OCI-LY3 (cell line): ENCODE results near the gene PRKAR1B.

Experiments
- H2AFZ ChIP-seq: fragments of 200-600, 300-600 bp; shearing (Covaris generic); 2 replicates; pipeline ENCODE4 v1.6.0; 2014; ENCODE audit warnings: antibody characterized with exemption, low read depth, low read length
- H3K27ac ChIP-seq: fragments of 200-600, 300-600 bp; sonication (generic); 2 replicates; pipeline ENCODE4 v1.5.1; 2014; ENCODE audit warnings: mild to moderate bottlenecking, low read length, moderate library complexity, mixed read lengths
- H3K27me3 ChIP-seq: fragments of 200-600, 300-600 bp; sonication (generic); 2 replicates; pipeline ENCODE4 v1.6.1; 2014; ENCODE audit warnings: low read depth, low read length, mixed read lengths
- H3K36me3 ChIP-seq: fragments of 200-600, 300-600 bp; sonication (generic); replicated peaks from 2 replicates; pipeline ENCODE3; 2014; ENCODE audit warnings: low read depth, low read length, mixed read lengths
- H3K4me1 ChIP-seq: fragments of 300-600, 200-600 bp; sonication (generic); 2 replicates; pipeline ENCODE4 v1.6.1; 2014; ENCODE audit warnings: low read length, mixed read lengths
- H3K4me2 ChIP-seq: fragments of 200-600, 300-600 bp; sonication (generic); 2 replicates; pipeline ENCODE4 v1.6.1; 2014; ENCODE audit warnings: low read length, mixed read lengths
- H3K4me3 ChIP-seq: fragments of 300-600, 200-600 bp; sonication (generic); 2 replicates; pipeline ENCODE4 v1.5.1; 2014; ENCODE audit warnings: antibody characterized with exemption, mild to moderate bottlenecking, low read length, moderate library complexity
- H3K79me2 ChIP-seq: fragments of 300-600, 200-600 bp; shearing (Covaris generic); 2 replicates; pipeline ENCODE4 v1.6.1; 2014; ENCODE audit warnings: mild to moderate bottlenecking, low read length, mixed read lengths
- H3K9ac ChIP-seq: fragments of 300-600, 200-600 bp; shearing (Covaris generic); 2 replicates; pipeline ENCODE4 v1.6.0; 2014; ENCODE audit warnings: mild to moderate bottlenecking, low read length, moderate library complexity
- H3K9me3 ChIP-seq: fragments of 200-600, 300-600 bp; shearing (Covaris generic); 2 replicates; pipeline ENCODE4 v1.6.1; 2014; ENCODE audit warnings: low read length, mixed read lengths; ENCODE audit not compliant: insufficient read depth
- H4K20me1 ChIP-seq: fragments of 200-600, 300-600 bp; sonication (generic); 2 replicates; pipeline ENCODE4 v1.6.1; 2016; ENCODE audit warnings: low read length, mixed read lengths; ENCODE audit not compliant: insufficient read depth
- EZH2phosphoT487 ChIP-seq: fragments of 200-600 bp; shearing (Covaris generic); IDR thresholded peaks from 2 replicates; pipeline ENCODE4 v1.6.1; 2018; ENCODE audit warnings: antibody characterized with exemption, mixed run types, low read depth
- TF ChIP-seq, protein P1 (sequence below): fragments of 200-600, 300-600 bp; sonication (generic); IDR thresholded peaks from 2 replicates; pipeline ENCODE4 v1.5.1; 2014; ENCODE audit warnings: antibody characterized with exemption, low read length, low read depth

PRKAR1B gene

DNA sequence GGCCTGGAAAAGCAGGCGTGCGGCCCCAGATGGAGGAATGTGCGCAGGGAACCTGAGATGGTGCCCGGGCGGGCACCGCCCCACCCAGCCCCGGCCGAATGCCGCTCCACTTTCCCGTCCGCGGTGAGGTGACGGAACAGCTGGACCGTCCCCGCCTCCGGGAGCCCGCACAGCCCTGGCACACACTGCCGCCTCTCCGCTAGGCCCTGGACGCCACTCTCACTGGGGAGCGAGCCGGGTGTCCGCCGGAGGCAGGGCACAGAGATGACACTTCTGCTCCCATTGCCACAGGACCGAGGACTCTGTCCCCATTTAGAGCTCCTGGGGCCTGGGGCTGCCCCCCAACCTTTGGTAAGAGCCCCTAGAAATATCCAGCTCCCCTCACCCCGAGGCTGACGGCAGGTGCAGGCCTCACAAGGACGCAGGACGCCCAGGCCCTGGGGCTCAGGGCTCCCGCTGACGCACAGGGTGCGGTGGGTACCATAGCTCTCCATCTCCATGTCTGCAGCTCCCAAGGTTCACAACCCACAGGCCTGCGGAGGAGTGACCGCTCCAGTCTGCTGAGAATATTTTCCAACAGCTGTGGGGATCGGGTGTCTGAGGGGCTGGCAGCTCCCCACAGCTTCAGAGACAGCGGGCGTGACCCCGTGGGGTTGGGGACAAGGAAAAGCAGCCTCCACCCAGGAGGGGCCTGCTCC, 155.2 kb downstream of the PRKAR1B start:
- Histone ChIP-seq H3K4me2 (no peak overlapping the region), H3K27ac (no peak overlapping the region), H2AFZ (no peak overlapping the region), H4K20me1 (no peaks in the 10 kb centered on the region), H3K9me3 (no peaks in the 10 kb centered on the region), H3K4me3 (no peak overlapping the region), H3K9ac (no peak overlapping the region), H3K4me1 (no peaks in the 10 kb centered on the region), H3K27me3 (no peaks in the 10 kb centered on the region), H3K79me2 (no peaks in the 10 kb centered on the region), H3K36me3 (no peaks in the 10 kb centered on the region)
- TF ChIP-seq, protein P1, sequence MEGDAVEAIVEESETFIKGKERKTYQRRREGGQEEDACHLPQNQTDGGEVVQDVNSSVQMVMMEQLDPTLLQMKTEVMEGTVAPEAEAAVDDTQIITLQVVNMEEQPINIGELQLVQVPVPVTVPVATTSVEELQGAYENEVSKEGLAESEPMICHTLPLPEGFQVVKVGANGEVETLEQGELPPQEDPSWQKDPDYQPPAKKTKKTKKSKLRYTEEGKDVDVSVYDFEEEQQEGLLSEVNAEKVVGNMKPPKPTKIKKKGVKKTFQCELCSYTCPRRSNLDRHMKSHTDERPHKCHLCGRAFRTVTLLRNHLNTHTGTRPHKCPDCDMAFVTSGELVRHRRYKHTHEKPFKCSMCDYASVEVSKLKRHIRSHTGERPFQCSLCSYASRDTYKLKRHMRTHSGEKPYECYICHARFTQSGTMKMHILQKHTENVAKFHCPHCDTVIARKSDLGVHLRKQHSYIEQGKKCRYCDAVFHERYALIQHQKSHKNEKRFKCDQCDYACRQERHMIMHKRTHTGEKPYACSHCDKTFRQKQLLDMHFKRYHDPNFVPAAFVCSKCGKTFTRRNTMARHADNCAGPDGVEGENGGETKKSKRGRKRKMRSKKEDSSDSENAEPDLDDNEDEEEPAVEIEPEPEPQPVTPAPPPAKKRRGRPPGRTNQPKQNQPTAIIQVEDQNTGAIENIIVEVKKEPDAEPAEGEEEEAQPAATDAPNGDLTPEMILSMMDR, result no peak

DNA sequence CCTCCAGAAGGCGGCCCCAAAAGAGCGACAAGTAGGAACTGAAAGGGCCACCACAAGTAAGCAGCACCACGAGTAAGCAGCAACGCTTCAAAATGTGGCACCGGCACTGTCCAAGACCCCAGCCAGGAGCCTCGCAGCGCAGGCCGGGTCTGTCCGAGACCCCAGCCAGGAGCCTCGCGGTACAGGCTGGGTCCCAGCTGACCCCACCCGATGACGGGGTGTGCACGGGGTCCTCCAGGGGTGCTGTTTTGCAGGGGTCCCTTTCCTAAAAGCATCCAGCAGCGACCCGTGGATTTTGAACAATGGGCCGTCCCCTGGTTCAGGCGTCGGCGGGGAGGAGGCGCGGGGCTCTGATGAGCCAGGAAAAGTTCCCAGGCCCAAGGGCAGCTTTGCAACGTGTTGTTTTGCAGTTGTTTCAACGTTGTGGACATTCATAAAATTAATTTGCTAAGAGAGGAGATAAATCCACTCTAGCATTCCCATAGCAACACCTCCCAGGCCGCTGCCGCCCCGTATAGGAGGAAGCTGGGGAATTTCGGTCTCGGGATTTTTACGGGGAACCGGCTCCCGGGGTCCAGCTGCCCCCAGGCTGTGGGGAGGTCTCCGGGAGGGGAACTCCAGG, 155.9 kb downstream of the PRKAR1B start:
- Histone ChIP-seq H3K9me3 (no peaks in the 10 kb centered on the region), H3K4me3 (no peak overlapping the region), H3K4me2 (no peak overlapping the region), H4K20me1 (no peaks in the 10 kb centered on the region), H3K27ac (no peak overlapping the region), H2AFZ (no peak overlapping the region), H3K27me3 (no peaks in the 10 kb centered on the region), H3K4me1 (no peaks in the 10 kb centered on the region), H3K9ac (no peak overlapping the region), H3K36me3 (no peaks in the 10 kb centered on the region), H3K79me2 (no peaks in the 10 kb centered on the region)
- TF ChIP-seq, protein P1, result no peak
- TF ChIP-seq EZH2phosphoT487, result no peak

DNA sequence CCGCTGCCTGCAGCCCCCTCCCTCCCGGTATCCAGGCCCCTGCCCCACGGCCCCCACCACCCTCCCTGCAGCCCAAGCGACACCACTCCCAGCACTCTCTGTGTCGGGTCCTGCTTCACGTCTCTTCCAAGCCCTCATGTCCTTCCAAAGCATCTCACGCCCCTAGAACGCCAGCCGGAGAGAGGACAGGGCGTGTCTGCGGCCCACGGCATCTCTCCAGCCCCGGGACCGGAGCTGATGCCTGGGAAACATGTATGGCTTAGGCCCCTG, 156.3 kb downstream of the PRKAR1B start:
- Histone ChIP-seq H3K4me3 (no peak overlapping the region), H3K9me3 (no peaks in the 10 kb centered on the region), H4K20me1 (no peaks in the 10 kb centered on the region), H3K27ac (no peak overlapping the region), H3K79me2 (no peaks in the 10 kb centered on the region), H3K4me2 (no peak overlapping the region), H3K9ac (no peak overlapping the region), H2AFZ (no peak overlapping the region), H3K4me1 (no peaks in the 10 kb centered on the region), H3K27me3 (no peaks in the 10 kb centered on the region), H3K36me3 (no peaks in the 10 kb centered on the region)
- TF ChIP-seq, protein P1, result no peak

DNA sequence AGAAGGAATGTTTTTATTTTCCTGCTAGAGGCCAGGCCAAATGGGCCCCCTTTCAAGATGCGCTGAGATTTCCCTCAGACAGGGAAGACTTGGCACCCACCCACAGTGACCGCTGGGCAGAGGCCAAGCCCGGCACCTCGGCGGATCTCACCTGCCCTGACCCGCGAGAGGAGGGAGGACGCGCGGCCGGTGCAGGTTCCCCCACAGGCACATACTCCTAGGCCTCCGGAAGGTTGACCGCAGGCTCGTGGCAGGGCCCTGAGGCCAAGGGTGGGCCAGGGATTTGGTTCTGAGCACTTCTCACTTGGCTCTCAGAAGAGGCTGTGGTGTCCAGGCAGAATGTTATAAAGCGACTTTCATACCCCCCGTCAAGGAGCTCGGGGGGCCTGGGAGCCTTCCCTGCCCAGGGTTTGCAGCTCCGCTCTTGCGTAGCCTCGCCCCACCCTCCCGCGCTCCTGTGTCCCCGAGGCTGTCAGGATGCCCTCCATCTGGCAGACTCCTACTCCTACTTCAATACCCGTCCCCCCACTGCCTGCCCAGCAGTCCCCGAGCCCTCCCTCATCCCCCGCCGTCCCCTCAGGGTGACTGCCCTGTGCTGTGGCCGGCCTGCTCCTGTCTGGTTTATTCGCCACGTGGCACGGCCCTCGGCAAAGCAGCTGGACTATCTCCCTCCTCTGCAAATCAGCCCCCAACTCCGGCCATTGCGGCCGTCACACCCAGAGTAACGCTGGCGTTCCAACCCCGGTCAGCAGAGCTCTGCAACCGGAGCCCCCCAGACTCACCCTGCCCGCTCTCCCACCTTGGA, 156.9 kb downstream of the PRKAR1B start:
- Histone ChIP-seq H2AFZ (no peak overlapping the region), H3K9ac (no peak overlapping the region), H3K27ac (no peak overlapping the region), H3K27me3 (no peaks in the 10 kb centered on the region), H4K20me1 (no peaks in the 10 kb centered on the region), H3K79me2 (no peaks in the 10 kb centered on the region), H3K4me1 (no peaks in the 10 kb centered on the region), H3K36me3 (no peaks in the 10 kb centered on the region), H3K9me3 (no peaks in the 10 kb centered on the region), H3K4me3 (no peak overlapping the region), H3K4me2 (no peak overlapping the region)
- no peak for TF ChIP-seq EZH2phosphoT487
- TF ChIP-seq, protein P1, result no peak
